ENCODE data around the gene TIPARP. TPM values are rescaled to one million over a fixed set of nuclear protein-coding genes. Genes with fewer than 3 reads are reported as not detected.

The TIPARP gene
- total and polyA plus RNA-seq, 7 donors: 12.2 to 42.8 (median 25.8) TPM

DNA sequence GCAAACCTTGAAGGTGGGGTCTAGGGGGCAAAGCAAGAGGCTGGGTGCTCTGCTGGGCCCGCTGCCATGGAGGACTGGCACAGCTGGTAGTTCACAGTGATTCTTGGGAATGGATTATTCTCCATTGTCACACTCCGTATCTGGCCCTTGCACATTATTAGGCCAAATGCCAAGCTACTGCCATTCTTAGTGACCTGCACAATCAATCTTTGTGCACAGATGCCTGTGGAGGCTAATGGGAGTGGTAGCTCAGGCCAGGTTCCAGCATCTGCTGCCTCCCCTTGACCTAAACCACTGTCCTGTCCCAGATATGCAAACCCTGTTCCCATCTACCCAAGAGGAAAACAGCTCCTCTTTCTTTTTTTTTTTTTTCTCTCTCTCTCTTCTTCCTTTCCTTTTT lies 67.5 kb downstream of the TIPARP start:
- H3K9me3 ChIP-seq: peaks cover 0 to 4% (median under 1%) of the 10 kb centered on the region in 4 donors
- WGBS, 2 donors: 84 to 90% methylated on average over 2 of the region's 2 CpGs
- intact Hi-C loops (cut with DNase I): no loop called here
- no peak overlapping the region for H3K4me3 ChIP-seq
- H3K36me3 ChIP-seq: no peaks in the 10 kb centered on the region
- H3K27me3 ChIP-seq: no peaks in the 10 kb centered on the region
- DNase-seq: no peak
- H3K4me1 ChIP-seq: no peaks in the 10 kb centered on the region
- TF ChIP-seq POLR2AphosphoS5 (IDR thresholded peaks at IDR 0.05) (no peak), POLR2A (IDR thresholded peaks at IDR 0.05) (no peak), EP300 (IDR thresholded peaks at IDR 0.05) (no peak)
- TF ChIP-seq, protein P1, sequence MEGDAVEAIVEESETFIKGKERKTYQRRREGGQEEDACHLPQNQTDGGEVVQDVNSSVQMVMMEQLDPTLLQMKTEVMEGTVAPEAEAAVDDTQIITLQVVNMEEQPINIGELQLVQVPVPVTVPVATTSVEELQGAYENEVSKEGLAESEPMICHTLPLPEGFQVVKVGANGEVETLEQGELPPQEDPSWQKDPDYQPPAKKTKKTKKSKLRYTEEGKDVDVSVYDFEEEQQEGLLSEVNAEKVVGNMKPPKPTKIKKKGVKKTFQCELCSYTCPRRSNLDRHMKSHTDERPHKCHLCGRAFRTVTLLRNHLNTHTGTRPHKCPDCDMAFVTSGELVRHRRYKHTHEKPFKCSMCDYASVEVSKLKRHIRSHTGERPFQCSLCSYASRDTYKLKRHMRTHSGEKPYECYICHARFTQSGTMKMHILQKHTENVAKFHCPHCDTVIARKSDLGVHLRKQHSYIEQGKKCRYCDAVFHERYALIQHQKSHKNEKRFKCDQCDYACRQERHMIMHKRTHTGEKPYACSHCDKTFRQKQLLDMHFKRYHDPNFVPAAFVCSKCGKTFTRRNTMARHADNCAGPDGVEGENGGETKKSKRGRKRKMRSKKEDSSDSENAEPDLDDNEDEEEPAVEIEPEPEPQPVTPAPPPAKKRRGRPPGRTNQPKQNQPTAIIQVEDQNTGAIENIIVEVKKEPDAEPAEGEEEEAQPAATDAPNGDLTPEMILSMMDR (IDR thresholded peaks at IDR 0.05): no peak
- H3K27ac ChIP-seq: no peak overlapping the region

DNA sequence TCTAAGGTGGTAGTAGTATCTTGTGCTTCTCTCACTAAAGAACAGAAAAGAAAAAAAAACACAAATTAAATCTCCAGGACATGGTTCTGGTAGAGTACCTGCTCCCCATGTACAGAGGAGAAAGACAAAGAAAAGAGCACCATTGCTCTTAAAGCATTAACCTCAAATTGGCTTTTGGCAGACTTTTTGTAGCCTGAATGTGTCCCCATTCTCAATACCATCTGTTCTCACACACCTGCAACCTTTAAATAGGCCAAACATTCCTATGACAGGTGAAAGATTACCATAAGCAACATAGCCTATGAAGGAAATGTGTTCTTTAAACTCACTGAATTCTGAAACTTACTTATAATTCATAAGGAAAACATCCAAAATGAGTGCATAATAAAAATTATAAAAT lies 68.0 kb downstream of the TIPARP start:
- H3K27me3 ChIP-seq: no peaks in the 10 kb centered on the region
- H3K4me3 ChIP-seq: no peak overlapping the region
- DNase-seq: no peak
- no peak for TF ChIP-seq EP300 (IDR thresholded peaks at IDR 0.05)
- TF ChIP-seq, protein P1 (IDR thresholded peaks at IDR 0.05): no peak
- TF ChIP-seq POLR2A (IDR thresholded peaks at IDR 0.05): no peak
- TF ChIP-seq POLR2AphosphoS5 (IDR thresholded peaks at IDR 0.05): no peak
- H3K36me3 ChIP-seq: no peaks in the 10 kb centered on the region
- H3K9me3 ChIP-seq: peaks cover 0 to 5% (median 2%) of the 10 kb centered on the region in 4 donors
- H3K27ac ChIP-seq: no peak overlapping the region
- intact Hi-C loops (cut with DNase I): no loop called here
- no peaks in the 10 kb centered on the region for H3K4me1 ChIP-seq

DNA sequence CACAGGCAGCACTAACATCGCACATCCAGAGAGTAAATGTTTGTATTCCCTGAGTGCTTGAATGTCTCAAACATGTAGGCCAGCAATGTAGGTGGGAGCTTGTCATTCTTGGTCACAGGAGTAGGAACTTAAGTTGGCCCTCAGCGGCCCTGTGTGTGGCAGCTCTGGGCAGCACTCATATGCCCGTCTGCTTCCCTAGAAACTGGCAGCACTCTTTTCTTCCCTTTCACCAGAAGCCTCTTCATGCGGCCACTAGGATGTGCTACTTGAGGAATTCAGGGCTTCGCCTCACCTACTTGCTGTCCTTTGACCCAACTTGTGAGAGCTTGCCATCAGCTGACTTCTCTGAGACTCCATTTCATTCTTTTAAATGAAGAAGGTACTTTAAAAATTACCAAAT lies 69.5 kb downstream of the TIPARP start:
- DNase-seq: no peak
- Histone ChIP-seq H3K27me3 (no peaks in the 10 kb centered on the region), H3K4me3 (no peak overlapping the region), H3K9me3 (peaks cover 0 to 10% (median 2%) of the 10 kb centered on the region in 4 donors), H3K4me1 (no peaks in the 10 kb centered on the region), H3K36me3 (no peaks in the 10 kb centered on the region), H3K27ac (no peak overlapping the region)
- 91 to 93% methylated on average over 5 of the region's 5 CpGs for WGBS, 2 donors
- intact Hi-C loops (cut with DNase I): no loop called here
- TF ChIP-seq, protein P1 (IDR thresholded peaks at IDR 0.05): no peak
- no peak for TF ChIP-seq POLR2A (IDR thresholded peaks at IDR 0.05)
- no peak for TF ChIP-seq EP300 (IDR thresholded peaks at IDR 0.05)

DNA sequence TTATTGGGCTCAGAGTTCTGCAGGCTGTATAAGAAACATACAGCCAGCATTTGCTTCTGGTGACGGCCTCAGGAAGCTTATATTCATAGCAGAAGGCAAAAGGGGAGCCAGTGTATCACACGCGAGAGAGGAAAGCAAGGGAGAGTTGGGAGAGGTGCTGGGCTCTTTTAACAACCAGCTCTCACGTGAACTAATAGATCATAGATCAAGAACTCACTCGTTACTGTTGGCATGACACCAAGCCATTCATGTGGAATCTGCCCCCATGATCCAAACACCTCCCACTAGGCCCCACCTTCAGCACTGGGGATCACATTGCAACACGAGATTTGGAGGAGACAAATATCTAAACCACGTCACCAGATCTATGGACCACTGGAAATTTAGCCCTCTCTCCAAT lies 70.2 kb downstream of the TIPARP start:
- Histone ChIP-seq H3K27me3 (no peaks in the 10 kb centered on the region), H3K4me3 (no peak overlapping the region), H3K27ac (no peak overlapping the region), H3K4me1 (no peaks in the 10 kb centered on the region), H3K36me3 (no peaks in the 10 kb centered on the region), H3K9me3 (peaks cover 0 to 10% (median 2%) of the 10 kb centered on the region in 4 donors)
- intact Hi-C loops (cut with DNase I): no loop called here
- DNase-seq: no peak
- TF ChIP-seq POLR2A (IDR thresholded peaks at IDR 0.05): no peak
- no peak for TF ChIP-seq EP300 (IDR thresholded peaks at IDR 0.05)
- no peak for TF ChIP-seq POLR2AphosphoS5 (IDR thresholded peaks at IDR 0.05)
- TF ChIP-seq, protein P1 (IDR thresholded peaks at IDR 0.05): no peak
- WGBS, 2 donors: 80 to 89% methylated on average over 7 of the region's 7 CpGs

DNA sequence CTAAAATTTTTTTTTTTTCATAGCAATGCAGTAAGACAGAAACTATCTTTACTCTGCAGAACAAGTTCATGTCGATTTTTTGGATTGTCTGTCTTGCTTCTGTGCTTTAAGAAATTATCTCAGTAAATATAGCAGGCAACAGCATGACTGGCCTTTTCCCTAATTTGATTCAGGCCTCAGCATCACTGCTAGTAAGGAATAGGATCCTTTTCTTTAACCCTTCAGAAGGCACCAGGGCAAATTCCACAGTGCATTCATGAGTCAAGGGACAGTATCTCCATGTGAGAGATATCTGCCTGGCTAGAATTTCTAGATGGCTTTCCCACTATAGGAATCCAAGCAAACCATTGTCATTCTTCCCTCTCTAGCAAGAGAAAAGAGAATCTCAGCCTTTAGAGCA lies 71.4 kb downstream of the TIPARP start:
- 86 to 89% methylated on average over 1 of the region's 1 CpG for WGBS, 2 donors
- TF ChIP-seq EP300 (IDR thresholded peaks at IDR 0.05) (no peak), POLR2A (IDR thresholded peaks at IDR 0.05) (no peak), POLR2AphosphoS5 (IDR thresholded peaks at IDR 0.05) (no peak)
- TF ChIP-seq, protein P1 (IDR thresholded peaks at IDR 0.05): no peak

More for the DNA sequence above, 71.4 kb downstream of the TIPARP start:
- Histone ChIP-seq H3K4me1 (no peaks in the 10 kb centered on the region), H3K4me3 (no peak overlapping the region), H3K9me3 (peaks cover 0 to 10% (median 2%) of the 10 kb centered on the region in 4 donors), H3K36me3 (no peaks in the 10 kb centered on the region), H3K27me3 (no peaks in the 10 kb centered on the region), H3K27ac (no peak overlapping the region)
- DNase-seq: no peak
- intact Hi-C loops (cut with DNase I): no loop called here

All from sigmoid colon (tissue), 7 donors.